HG02885 (cell line): ENCODE measurements around the gene INF2.
"Not testable (repeated sequence)": the region's sequence is repeated elsewhere in the genome, so short reads cannot be mapped to it uniquely, and the experiment has no call there.

Experiments used
- ATAC-seq: cut with Tn5 transposase; IDR thresholded peaks from one replicate; pipeline ENCODE4 v1.9.1; 2021; ENCODE audit warnings: mild to moderate bottlenecking; ENCODE audit not compliant: unreplicated experiment, poor library complexity

INF2 gene

DNA sequence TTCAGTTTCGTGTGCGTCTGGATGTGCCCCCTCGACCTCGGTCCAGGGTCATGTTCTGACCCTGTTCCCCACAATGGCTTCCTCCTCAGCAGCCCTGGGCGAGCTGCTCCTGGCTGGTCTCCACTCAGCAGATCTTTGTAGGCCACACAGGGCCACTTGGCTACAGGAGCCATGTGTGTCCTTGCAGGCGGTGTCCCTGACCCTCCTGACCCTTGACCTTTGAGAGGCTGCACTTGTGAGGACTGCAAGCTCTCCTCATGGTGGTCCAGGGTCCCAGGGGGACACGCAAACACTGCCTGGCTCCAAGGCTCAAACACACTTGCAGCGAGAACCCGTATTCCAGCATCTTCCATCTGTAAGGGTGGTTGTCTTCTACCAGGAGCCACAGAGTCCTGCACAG is 56.0 kb downstream of the INF2 start:
- no peak for ATAC-seq

DNA sequence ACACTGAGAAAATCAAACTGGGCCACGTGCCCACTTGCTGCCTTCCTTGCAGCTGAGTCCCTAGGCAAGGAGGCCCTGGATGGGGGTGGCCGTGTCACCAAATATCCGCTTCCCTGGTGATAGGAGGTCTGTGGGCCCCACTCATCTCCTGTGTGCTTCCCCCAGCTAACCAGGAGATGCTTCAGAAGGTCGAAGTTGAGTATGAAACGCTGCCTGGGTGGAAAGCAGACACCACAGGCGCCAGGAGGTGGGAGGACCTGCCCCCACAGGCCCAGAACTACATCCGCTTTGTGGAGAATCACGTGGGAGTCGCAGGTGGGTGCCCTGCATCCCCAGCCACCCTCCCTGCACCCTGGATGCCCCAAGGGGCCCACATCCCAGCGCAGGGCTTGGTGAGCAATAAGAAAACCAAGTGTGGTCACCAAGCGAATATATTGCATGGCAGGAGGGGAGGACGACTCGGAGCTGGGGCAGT is 56.7 kb downstream of the INF2 start:
- no peak for ATAC-seq

DNA sequence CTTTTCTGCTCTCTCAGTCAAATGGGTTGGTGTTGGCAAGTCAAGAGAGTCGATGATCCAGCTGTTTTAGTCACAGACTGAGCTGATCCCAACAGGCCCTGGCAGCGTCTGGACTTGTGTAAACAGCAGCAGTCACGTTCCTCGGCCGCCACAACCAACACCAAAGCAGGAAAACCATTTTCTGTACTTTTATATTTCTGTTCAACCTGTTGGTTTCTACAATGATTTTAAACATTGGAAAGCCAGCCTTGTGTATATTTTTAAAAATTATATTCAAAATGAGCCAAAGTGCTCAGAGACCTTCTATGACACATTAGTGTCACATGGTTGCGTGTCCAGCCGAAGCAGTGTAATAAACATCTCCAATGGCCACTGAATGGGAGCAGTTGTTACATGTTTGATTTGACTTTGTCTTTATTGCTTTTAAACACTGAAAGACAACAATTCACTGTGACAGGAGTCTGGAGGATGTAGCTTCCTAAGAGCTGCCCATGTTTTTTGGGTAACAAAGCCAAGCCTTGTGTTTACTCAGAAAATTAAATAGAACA is 57.6 kb downstream of the INF2 start:
- ATAC-seq, result no peak

DNA sequence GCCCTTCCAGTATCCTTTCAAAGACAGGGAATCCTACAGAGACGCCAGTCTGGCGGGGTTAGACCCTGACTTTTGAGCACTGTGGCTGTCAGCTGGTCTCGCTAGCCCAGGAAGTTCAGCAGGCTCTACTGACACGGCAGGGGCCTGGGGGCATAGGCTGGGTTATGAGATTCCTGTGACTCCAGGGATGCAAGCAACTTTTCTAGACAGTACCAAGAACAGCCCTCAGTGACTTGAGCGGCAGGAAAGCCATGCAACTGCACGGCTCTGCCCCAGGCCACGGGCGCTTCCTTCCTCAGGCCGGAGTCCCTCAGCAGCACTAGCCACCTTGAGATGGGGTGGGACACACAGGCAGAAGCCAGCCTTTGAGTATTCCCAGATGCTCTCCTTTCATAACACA is 58.5 kb downstream of the INF2 start:
- ATAC-seq, result no peak

GRCh38 chr14:104749111-104749649 is 59.8 kb downstream of the INF2 start:
- no peak for ATAC-seq

DNA sequence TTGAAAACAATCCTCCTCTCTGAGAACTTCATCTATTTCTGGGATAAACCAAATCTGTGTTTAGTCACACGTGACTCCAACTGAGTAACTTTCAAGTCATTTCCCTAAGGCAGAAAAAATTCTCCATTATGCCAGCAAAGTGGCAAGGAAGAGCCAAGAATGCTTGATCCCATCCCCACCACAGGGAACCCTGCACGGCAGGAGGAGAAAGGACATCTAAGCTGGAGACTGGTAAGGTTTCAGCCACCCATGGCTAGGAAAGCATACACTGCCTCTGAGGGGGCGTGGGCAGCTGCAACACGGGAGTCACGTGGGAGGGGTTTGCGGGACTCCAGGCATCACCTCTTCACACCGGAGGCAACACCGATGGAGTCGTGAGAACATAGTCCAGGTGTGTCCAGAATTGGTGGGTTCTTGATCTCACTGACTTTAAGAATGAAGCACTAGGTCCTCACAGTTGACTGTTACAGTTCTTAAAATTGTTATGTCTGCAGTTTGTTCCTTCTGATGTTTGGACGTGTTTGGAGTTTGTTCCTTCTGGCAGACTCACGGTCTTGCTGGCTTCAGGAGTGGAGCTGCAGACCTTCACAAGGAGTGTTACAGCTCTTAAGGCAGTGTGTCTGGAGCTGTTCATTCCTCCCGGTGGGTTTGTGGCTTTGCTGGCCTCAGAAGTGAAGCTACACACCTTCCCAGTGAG is 60.8 kb downstream of the INF2 start:
- ATAC-seq, result no peak

GRCh38 chr14:104750753-104751057 is 61.3 kb downstream of the INF2 start:
- not testable (repeated sequence) for ATAC-seq

DNA sequence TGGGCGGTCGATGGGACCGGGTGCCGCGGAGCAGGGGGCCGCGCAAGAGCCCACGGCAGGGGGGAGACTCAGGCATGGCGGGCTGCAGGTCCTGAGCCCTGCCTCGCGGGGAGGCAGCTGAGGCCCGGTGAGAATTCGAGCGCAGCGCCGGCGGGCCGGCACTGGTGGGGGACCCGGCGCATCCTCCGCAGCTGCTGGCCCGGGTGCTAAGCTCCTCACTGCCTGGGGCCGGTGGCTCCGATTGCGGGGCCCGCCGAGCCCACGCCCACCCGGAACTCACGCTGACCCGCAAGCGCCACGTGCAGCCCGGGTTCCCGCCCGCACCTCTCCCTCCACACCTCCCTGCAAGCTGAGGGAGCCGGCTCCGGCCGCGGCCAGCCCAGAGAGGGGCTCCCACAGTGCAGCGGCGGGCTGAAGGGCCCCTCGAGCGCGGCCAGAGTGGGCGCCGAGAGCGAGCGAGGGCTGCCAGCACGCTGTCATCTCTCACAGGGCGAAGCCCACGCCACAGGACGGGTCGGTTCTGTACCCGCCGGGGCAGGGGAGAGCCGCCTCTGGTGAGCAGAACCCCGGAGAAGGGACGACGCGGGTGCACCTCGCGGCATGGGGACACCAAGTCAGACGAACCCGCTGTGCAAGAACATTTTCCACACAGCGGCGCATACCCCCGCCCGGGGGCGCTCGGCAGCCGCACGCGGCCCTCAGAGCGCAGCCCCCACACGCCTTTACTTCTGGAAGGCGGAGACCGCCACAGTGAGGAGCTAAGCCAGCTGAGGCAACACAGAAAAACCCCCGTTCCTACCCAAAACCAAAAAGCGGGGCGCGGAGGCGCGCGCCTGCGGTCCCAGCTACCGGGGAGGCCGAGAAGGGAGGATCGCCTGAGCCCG is 62.4 kb downstream of the INF2 start:
- ATAC-seq, result no peak

GRCh38 chr14:104752423-104752734 is 63.0 kb downstream of the INF2 start:
- peak; percentile 1 for ATAC-seq

DNA sequence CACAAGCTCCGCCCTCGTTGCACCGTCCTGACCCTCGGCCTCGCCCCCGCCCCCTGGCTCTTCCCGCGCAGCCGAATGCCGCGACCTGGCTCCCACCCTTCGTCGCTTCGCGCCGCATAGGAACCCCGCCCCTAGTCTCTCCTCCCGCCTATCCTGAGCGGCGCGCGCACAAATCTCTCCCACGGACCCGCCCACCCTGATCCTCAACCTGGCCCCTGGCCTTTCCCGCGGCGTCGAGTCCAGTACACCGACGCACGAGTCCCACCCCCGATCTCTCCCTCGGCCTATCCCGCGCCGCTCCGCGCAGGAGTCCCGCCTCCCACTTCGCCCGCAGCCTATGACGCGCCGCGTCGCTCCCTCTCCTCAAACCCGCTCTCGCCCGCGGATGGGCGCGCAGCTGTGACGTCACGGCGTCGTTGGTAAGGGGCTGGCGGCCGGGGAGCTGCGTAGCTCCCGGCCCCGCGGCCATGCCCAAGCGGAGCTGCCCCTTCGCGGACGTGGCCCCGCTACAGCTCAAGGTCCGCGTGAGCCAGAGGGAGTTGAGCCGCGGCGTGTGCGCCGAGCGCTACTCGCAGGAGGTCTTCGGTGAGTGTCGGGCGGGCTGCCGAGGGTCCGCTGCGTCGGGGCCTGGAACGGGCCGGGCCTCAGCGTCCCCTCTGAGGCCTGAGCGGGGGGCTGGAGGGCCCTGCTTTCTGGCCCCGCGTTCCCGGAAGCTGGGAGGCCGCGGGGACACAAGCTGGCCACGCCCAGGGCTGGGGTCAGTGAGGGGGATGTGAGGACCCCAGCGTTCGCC is 63.5 kb downstream of the INF2 start, which contains the start of gene SIVA1:
SIVA1 (plus strand) TSS at position 413 of the 793 bp plus-strand sequence; CDS start at position 468, 55 bp downstream.
- peak; percentile 89 for ATAC-seq

DNA sequence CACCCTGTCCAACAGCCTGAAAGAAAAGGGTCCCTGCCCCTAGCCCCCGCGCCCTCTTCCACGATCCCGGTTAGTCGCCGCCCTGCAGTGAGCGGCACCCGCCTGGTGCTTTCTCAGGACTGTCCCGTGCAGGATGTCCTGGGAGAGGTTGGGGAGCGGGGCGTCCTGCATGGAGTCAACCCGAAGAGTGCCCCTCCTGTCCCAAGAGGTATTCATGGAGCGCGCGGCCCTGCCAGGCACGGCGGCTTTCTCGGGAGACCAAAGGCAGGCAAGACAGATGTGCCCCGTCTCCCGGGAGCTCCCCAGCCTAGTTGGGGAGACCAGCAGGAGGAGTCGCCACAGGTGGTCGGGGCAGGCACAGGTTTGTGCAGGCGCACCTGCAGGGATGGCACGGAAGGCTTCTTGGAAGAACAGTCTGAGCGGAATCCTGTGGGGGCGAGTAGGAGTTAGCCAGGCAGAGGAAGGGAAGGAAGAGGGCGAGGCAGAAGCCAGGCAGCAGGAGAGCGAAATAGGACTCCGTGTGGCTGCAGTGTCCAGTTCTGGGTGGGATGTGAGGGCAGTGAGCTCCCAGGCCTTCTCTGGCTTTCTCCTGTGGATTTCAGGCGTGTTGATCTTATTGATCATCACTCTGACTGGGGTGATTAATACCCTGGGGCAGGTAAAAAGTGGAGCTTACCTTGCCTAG is 64.3 kb downstream of the INF2 start:
- ATAC-seq, result no peak

- ATAC-seq, result no peak
Observed at GRCh38 chr14:104754213-104754851, 64.9 kb downstream of the INF2 start.

DNA sequence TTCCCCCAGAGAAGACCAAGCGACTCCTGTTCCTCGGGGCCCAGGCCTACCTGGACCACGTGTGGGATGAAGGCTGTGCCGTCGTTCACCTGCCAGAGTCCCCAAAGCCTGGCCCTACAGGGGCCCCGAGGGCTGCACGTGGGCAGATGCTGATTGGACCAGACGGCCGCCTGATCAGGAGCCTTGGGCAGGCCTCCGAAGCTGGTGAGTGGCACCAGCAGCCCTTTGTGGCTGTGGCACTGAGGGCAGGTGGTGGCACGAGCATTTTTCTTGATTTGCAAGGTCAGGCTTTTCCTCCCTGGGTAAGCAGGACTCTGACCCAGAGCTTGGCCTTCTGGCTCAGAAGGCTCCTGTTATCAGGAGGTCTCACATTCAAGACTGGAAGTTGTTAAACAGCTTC is 66.2 kb downstream of the INF2 start:
- no peak for ATAC-seq

GRCh38 chr14:104756477-104757237 is 67.2 kb downstream of the INF2 start:
- no peak for ATAC-seq

- ATAC-seq, result no peak
Observed at GRCh38 chr14:104757238-104757585, 67.8 kb downstream of the INF2 start.

- ATAC-seq, result no peak
Observed at GRCh38 chr14:104757681-104758392, 68.4 kb downstream of the INF2 start.

GRCh38 chr14:104758981-104759969 is 69.9 kb downstream of the INF2 start:
- ATAC-seq, result no peak
